ENCODE results near the gene FCHSD2. TPM values are rescaled to one million over a fixed set of nuclear protein-coding genes. Genes with fewer than 3 reads are reported as not detected.

FCHSD2 gene
- total RNA-seq, 1 donor from 2014 or later = 16.0 TPM

DNA sequence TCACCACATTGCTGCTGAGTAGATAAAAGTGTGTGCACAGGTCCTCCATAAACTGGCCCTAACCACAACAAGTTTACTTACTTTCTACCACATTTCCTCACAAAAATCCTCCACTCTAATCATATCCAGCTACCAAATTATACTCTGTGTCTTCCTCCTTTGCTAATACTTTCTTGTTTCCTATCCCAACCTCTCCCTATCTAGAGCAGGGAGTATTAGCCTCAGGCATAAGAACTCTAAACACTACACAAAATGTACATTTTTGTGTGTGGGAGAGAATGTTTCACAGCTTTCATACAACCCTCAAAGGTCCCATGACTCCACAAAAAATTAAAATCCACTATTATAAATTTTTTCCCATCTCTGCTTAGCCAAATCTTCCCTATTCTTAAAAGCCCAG is 255.5 kb downstream of the FCHSD2 start:
- Mint-ChIP-seq H3K4me1 (ENCODE audit: low read depth) (no peaks in the 10 kb centered on the region), H3K36me3 (ENCODE audit: low read depth) (peaks cover 22% of the 10 kb centered on the region), H3K27ac (no peak overlapping the region), H3K9me3 (peaks cover under 1% of the 10 kb centered on the region), H3K27me3 (ENCODE audit: low read depth) (no peaks in the 10 kb centered on the region), H3K4me3 (ENCODE audit: low read depth) (no peak overlapping the region)
- intact Hi-C loops (cut with micrococcal nuclease) = no loop called here
- DNase-seq (ENCODE audit: low spot score) = no peak

DNA sequence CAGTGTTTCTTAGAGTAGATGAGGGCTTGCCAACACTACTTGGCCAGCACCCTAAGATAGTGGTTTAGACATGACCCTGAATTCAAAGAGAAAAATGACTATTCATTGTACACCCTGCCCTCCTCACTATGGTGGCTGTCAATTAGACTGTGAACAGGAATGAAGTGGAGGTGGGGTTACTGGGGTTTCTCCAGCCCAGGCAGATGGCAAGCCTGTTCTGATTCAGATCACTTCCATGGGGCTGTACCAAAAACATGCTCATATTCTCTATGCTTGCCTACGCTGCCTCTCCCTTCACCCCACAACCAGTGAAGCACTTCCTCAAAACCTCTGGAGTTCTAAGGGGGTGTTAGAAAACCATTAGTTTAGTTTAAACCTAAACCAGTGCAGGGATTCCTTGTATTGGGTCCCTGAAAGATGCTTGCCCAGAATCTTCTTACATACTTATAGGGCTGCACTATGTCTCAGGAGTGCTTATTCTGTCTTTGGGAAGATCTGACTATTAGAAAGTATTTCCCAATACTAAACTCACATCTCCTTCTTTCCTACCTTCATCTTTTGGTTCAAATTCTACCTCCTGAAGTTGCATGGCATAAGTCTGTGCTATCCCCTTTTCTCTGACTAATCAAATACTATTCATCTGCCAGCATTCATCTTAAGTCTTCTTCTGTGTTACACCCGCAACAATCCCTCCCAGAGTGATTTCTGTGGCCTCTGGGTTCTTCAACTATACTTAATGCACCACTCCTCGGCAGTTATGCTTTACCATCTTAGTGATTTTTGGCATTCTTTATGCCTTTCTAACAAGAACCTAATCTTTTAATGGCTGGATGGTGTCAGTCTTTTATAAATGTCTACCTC is 256.1 kb downstream of the FCHSD2 start:
- Mint-ChIP-seq H3K27ac (no peak overlapping the region), H3K27me3 (ENCODE audit: low read depth) (no peaks in the 10 kb centered on the region)

DNA sequence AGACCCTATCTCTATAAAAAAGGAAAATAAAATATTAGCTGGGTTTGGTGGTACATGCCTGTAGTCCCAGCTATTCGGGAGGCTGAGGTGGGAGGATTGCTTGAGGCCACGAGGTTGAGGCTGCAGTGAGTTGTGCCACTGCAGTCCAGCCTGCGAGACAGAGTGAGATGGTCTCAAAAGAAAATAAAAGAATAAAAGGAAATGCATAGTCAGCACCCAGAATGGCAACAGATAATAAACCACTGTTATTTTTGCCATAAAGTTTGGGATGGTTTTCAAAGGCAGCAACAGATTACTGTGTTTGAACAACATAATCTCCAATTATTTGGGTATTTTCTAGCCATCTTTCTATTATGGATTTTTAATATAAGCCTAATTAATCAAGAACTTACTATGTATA is 266.0 kb downstream of the FCHSD2 start:
- Mint-ChIP-seq H3K4me1 (ENCODE audit: low read depth) (no peaks in the 10 kb centered on the region), H3K27ac (no peak overlapping the region), H3K4me3 (ENCODE audit: low read depth) (no peak overlapping the region), H3K9me3 (peaks cover 6% of the 10 kb centered on the region), H3K36me3 (ENCODE audit: low read depth) (peaks cover 12% of the 10 kb centered on the region), H3K27me3 (ENCODE audit: low read depth) (no peaks in the 10 kb centered on the region)
- DNase-seq (ENCODE audit: low spot score) = no peak
- intact Hi-C loops (cut with micrococcal nuclease) = no loop called here

More for the DNA sequence above, 256.1 kb downstream of the FCHSD2 start:
- Mint-ChIP-seq H3K4me3 (ENCODE audit: low read depth) (no peak overlapping the region), H3K4me1 (ENCODE audit: low read depth) (no peaks in the 10 kb centered on the region), H3K9me3 (peaks cover 5% of the 10 kb centered on the region), H3K36me3 (ENCODE audit: low read depth) (peaks cover 28% of the 10 kb centered on the region)
- intact Hi-C loops (cut with micrococcal nuclease) = no loop called here
- DNase-seq (ENCODE audit: low spot score) = no peak

DNA sequence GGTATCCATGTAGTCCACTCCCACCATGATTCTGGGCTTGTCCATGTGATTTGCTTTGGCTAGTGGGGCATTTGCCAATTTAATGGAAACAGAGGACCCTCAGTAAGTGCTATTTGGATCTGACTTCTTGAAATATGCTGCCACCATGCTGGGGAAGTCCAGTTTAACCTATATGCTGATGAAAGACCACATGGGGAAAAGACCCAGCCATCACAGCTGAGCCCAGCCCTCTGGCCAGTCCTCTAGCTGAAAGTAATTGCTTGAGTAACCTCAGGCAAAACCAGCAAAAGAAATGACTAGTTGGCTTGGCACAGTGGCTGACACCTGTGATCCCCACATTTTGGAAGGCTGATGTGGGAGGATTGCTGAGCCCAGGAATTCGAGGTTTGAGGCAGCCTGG is 266.4 kb downstream of the FCHSD2 start:
- Mint-ChIP-seq H3K9me3 (peaks cover 6% of the 10 kb centered on the region), H3K27ac (no peak overlapping the region), H3K4me1 (ENCODE audit: low read depth) (no peaks in the 10 kb centered on the region), H3K4me3 (ENCODE audit: low read depth) (no peak overlapping the region), H3K27me3 (ENCODE audit: low read depth) (no peaks in the 10 kb centered on the region), H3K36me3 (ENCODE audit: low read depth) (peaks cover 11% of the 10 kb centered on the region)
- DNase-seq (ENCODE audit: low spot score) = no peak
- intact Hi-C loops (cut with micrococcal nuclease) = no loop called here

DNA sequence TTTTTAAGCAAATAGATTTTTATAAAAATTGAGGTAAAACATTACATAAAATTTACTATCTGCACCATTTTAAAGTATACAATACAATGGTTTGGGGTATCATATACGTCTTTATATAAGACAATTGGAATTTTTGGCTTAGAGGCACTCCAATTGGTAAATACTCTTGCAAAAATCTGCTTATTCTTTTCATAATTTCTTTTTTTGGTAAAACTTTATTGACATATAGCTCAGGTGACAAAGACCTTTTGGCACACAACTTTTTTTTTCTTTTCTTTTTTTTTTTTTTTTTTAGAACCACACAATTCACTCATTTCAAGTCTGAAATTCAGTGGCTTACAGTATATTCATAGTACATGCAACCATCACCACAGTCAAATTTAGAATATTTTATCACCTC is 270.1 kb downstream of the FCHSD2 start:
- H3K9me3 Mint-ChIP-seq = no peaks in the 10 kb centered on the region
- peaks cover 19% of the 10 kb centered on the region for H3K36me3 Mint-ChIP-seq (ENCODE audit: low read depth)
- no peak overlapping the region for H3K4me3 Mint-ChIP-seq (ENCODE audit: low read depth)
- H3K4me1 Mint-ChIP-seq (ENCODE audit: low read depth) = peaks cover 10% of the 10 kb centered on the region
- intact Hi-C loops (cut with micrococcal nuclease) = no loop called here
- H3K27me3 Mint-ChIP-seq (ENCODE audit: low read depth) = no peaks in the 10 kb centered on the region
- H3K27ac Mint-ChIP-seq = no peak overlapping the region
- no peak for DNase-seq (ENCODE audit: low spot score)

DNA sequence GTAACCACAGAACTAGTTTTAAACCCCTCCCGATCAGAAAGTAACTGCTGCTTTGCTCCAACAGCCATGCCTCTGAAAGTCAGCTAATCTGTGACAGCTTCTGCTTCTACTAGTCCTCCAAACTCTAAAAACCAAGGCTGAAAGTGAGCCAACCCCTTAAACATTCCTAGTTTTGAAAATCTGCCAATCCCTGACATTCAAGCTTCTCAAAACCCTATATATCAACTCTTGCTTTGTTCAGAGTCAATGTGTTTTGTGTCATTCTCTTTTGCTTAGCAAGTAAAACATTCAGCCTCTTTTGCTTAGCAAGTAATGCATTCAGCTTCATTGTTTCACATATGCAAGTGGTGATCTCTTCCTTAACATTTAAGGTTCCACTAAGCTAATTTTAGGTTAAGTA is 271.0 kb downstream of the FCHSD2 start:
- Mint-ChIP-seq H3K27me3 (ENCODE audit: low read depth) (no peaks in the 10 kb centered on the region), H3K27ac (no peak overlapping the region), H3K9me3 (no peaks in the 10 kb centered on the region), H3K4me1 (ENCODE audit: low read depth) (peaks cover 10% of the 10 kb centered on the region), H3K36me3 (ENCODE audit: low read depth) (peaks cover 19% of the 10 kb centered on the region), H3K4me3 (ENCODE audit: low read depth) (no peak overlapping the region)
- intact Hi-C loops (cut with micrococcal nuclease) = no loop called here
- DNase-seq (ENCODE audit: low spot score) = no peak

DNA sequence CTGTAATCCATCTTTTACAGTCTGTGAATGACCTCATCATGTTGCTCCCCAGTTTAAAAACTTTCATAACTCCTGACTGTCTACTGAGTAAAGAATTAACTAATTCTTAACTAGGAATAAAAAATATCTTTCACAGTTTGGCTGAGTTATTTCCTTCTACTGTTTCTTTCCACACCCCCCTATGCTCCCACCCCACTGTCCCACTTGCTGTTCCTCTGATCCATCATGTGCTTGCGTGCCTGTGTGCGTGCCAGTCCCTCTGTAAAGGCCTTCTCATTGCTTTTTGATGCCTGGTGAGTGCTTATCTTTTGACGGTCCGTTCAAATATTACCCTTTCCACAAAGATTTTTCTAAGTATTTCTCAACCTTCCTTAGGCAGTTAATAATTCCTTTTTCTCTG is 272.3 kb downstream of the FCHSD2 start:
- H3K27me3 Mint-ChIP-seq (ENCODE audit: low read depth) = no peaks in the 10 kb centered on the region
- intact Hi-C loops (cut with micrococcal nuclease) = no loop called here
- peaks cover 10% of the 10 kb centered on the region for H3K4me1 Mint-ChIP-seq (ENCODE audit: low read depth)
- H3K9me3 Mint-ChIP-seq = no peaks in the 10 kb centered on the region
- no peak for DNase-seq (ENCODE audit: low spot score)
- H3K4me3 Mint-ChIP-seq (ENCODE audit: low read depth) = no peak overlapping the region
- H3K36me3 Mint-ChIP-seq (ENCODE audit: low read depth) = peaks cover 19% of the 10 kb centered on the region
- no peak overlapping the region for H3K27ac Mint-ChIP-seq

DNA sequence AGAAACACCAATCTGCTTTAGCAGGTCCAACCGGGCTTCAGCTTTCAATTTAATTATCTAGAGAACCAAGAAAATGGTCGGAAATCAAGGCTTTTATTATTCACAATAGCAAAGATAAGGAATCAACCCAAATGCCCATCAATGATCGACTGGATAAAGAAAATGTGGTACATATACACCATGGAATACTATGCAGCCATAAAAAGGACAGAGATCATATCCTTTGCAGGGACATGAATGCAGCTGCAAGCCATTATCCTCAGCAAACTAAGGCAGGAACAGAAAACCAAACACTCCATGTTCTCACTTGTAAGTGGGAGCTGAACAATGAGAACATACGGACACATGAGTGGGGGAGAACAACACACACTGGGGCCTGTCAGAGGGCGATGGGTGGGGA is 274.1 kb downstream of the FCHSD2 start:
- Mint-ChIP-seq H3K4me3 (ENCODE audit: low read depth) (no peak overlapping the region), H3K4me1 (ENCODE audit: low read depth) (peaks cover 14% of the 10 kb centered on the region), H3K36me3 (ENCODE audit: low read depth) (peaks cover 19% of the 10 kb centered on the region), H3K27me3 (ENCODE audit: low read depth) (no peaks in the 10 kb centered on the region), H3K9me3 (no peaks in the 10 kb centered on the region), H3K27ac (no peak overlapping the region)
- intact Hi-C loops (cut with micrococcal nuclease) = no loop called here
- no peak for DNase-seq (ENCODE audit: low spot score)

DNA sequence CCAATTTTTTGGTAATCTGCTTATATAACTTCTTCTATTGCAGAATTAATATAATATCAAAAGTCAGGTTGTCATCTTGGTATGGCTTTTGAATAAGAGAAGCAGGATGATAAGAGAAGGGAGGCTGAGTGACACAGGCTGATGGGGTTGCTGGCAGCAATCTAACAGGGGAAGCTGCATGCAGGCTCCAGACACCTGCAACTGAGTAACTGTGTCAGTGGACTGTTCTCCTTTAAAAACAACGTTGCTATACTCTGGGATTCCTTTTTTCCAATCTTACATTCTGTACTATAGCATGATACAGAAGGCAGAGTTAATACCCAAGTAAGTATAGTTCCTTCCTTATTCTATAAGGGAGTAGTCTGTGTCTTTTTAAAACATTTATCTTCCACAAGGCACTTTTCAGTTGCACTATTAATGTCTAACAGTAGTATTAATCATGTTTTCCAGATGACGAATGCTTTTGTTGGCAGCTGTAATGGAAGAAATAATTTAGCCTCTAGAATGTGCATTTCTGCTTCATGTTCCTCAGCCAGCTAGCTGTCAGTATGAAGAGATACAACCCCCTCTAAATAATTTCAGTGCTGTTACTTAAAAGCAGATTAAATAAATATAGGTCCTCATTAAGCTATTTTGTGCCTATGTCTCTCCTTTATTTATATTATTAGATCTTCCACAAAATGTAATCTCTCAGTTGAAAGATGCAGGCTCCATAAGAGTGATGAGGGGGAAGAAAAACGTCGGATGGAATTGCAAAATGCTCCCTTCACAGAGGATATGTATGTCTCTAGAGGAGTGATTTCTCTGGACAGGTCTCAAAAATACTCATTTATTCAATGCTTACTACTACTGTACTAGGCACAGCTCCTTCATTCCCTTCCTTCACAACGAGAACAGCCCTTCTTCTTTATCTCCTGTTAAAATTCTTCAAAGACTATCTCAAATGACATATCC is 277.1 kb downstream of the FCHSD2 start:
- Mint-ChIP-seq H3K4me1 (ENCODE audit: low read depth) (peaks cover 11% of the 10 kb centered on the region), H3K4me3 (ENCODE audit: low read depth) (no peak overlapping the region), H3K9me3 (no peaks in the 10 kb centered on the region), H3K36me3 (ENCODE audit: low read depth) (peaks cover 13% of the 10 kb centered on the region), H3K27me3 (ENCODE audit: low read depth) (no peaks in the 10 kb centered on the region), H3K27ac (no peak overlapping the region)
- no peak for DNase-seq (ENCODE audit: low spot score)
- intact Hi-C loops (cut with micrococcal nuclease) = no loop called here

DNA sequence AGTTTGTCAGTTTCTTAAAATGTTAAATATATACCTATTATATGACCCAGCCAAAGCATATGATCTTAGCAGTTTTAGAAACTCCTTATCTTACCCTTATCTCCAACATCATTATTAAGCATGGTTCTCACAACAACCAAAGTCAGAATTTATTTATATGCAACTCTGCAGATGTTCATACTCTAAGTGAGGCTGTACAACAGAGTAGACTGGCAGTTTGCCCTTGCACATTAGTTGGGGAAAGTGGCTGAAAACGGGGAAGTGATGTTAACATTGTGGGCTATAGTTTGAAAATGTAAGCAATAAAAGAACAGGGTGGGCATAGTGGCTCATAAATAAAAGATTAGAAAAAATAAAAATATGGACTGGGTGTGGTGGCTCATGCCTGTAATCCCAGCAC is 278.2 kb downstream of the FCHSD2 start:
- Mint-ChIP-seq H3K27ac (no peak overlapping the region), H3K36me3 (ENCODE audit: low read depth) (peaks cover 13% of the 10 kb centered on the region), H3K9me3 (no peaks in the 10 kb centered on the region), H3K4me3 (ENCODE audit: low read depth) (no peak overlapping the region), H3K4me1 (ENCODE audit: low read depth) (peaks cover 3% of the 10 kb centered on the region), H3K27me3 (ENCODE audit: low read depth) (no peaks in the 10 kb centered on the region)
- no peak for DNase-seq (ENCODE audit: low spot score)
- intact Hi-C loops (cut with micrococcal nuclease) = no loop called here

DNA sequence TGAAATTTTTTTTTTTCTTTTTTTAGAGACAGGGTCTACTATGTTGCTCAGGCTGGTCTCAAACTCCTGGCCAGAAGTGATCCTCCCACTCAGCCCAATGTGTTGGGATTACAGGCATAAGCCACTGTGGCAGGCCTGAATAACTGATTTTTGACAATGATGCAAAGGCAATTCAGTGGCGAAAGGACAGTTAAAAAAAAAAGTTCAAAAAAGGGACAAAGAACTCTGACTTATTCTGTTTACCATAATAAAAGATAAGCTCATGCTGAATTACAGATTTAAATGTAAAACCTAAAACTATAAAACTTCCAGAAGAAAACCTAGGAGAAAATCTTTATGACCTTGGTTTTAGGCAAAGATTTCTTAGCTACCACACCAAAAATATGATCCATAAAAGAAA is 279.0 kb downstream of the FCHSD2 start:
- Mint-ChIP-seq H3K4me3 (ENCODE audit: low read depth) (no peak overlapping the region), H3K4me1 (ENCODE audit: low read depth) (peaks cover 3% of the 10 kb centered on the region), H3K27me3 (ENCODE audit: low read depth) (no peaks in the 10 kb centered on the region), H3K9me3 (no peaks in the 10 kb centered on the region), H3K27ac (no peak overlapping the region), H3K36me3 (ENCODE audit: low read depth) (peaks cover 12% of the 10 kb centered on the region)
- no peak for DNase-seq (ENCODE audit: low spot score)
- intact Hi-C loops (cut with micrococcal nuclease) = no loop called here

DNA sequence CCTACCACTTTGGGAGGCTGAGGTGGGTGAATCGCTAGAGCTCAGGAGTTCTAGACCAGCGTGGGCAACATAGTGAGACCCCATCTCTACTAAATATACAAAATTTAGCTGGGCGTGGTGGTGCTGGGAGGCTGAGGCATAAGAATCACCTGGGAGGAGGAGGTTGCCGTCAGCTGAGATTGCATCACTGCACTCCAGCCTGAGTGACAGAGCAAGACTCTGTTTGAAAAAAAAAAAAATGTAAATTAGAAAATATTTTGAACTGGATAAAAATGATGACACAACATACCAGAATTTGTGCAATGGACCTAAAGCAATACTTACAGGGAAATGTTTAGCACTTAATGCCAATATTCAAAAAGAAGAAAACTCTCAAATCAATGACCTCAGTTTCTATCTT is 281.5 kb downstream of the FCHSD2 start:
- no peaks in the 10 kb centered on the region for H3K27me3 Mint-ChIP-seq (ENCODE audit: low read depth)
- no peak overlapping the region for H3K4me3 Mint-ChIP-seq (ENCODE audit: low read depth)
- intact Hi-C loops (cut with micrococcal nuclease) = no loop called here
- no peak overlapping the region for H3K27ac Mint-ChIP-seq
- no peak for DNase-seq (ENCODE audit: low spot score)
- H3K36me3 Mint-ChIP-seq (ENCODE audit: low read depth) = peaks cover 4% of the 10 kb centered on the region
- H3K9me3 Mint-ChIP-seq = no peaks in the 10 kb centered on the region
- peaks cover 3% of the 10 kb centered on the region for H3K4me1 Mint-ChIP-seq (ENCODE audit: low read depth)

DNA sequence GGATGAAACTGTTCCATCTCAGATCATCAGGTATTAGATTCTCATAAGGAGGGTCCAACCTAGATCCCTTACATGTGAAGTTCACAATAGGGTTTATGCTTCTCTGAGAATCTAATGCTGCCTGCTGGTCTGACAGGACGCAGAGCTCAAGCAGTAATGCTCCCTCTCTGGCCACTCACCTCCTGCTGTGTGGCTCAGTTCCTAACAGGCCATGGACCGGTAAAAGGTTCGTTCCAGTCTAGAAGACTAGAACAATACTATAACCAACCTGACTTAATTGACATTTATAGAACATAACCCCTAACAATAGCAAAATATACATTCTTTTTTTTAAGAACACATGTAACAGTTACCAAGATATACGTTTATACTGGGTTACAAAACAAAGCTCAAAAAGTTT is 282.1 kb downstream of the FCHSD2 start:
- Mint-ChIP-seq H3K9me3 (no peaks in the 10 kb centered on the region), H3K4me1 (ENCODE audit: low read depth) (peaks cover 3% of the 10 kb centered on the region), H3K27ac (no peak overlapping the region), H3K27me3 (ENCODE audit: low read depth) (no peaks in the 10 kb centered on the region), H3K4me3 (ENCODE audit: low read depth) (no peak overlapping the region), H3K36me3 (ENCODE audit: low read depth) (peaks cover 4% of the 10 kb centered on the region)
- DNase-seq (ENCODE audit: low spot score) = no peak
- intact Hi-C loops (cut with micrococcal nuclease) = no loop called here
